Posterior cingulate gyrus (tissue), 11 donors: ENCODE measurements around the gene TNN.

ENCODE experiments used
- DNase-seq, 10 donors: peaks; one replicate each; pipeline versions ENCODE4 v3.0.0 to v3.0.0-alpha.2; 2020 to 2021; ENCODE audit warnings: mixed read lengths in 3 of 10
- intact Hi-C: fragments of 100-400 bp; cut with DNase I; formaldehyde crosslinking; loops from one replicate; pipeline ENCODE4 v1.15.1; 2023

Gene TNN

GRCh38 chr1:175195281-175195680, 127.6 kb downstream of the TNN start:
- intact Hi-C loops, result no loop called here
- DNase-seq, result no peak

- intact Hi-C loops, result no loop called here
Observed at GRCh38 chr1:175195798-175196197, 128.2 kb downstream of the TNN start.

DNA sequence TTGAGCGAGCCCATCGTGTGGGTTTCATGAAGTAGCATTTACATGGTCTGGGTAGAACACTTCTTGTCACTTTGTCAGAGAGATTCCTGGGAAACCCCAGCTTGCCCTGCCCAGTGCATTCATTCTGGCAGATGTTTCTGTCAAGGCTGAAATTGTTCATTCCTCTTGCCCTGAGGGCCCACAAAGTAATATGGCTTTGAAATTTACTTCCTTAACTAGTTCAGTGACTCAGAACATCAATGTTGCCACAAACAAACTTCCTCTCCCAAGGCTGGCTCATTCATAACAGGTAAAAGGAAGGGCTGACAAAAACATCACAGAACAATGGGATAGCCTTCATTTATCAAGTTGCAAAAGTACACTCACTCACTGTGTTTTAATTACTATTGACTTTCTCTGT, 129.9 kb downstream of the TNN start:
- no peak for DNase-seq
- intact Hi-C loops, result no loop called here

More at GRCh38 chr1:175195798-175196197, 128.2 kb downstream of the TNN start:
- DNase-seq, result no peak
